MCF 10A (cell line): ENCODE measurements around the gene SAMD4A. TPM values are rescaled to one million over a fixed set of nuclear protein-coding genes. Genes with fewer than 3 reads are reported as not detected.
"Not testable (repeated sequence)": the region's sequence is repeated elsewhere in the genome, so short reads cannot be mapped to it uniquely, and the experiment has no call there.

Experiments used
- BruUV-seq: library from RNA; stranded (reverse); fragments of 400-500 nt; replicated peaks from 2 replicates; lab custom pipeline; 2021; lab: Mats Ljungman, UMichigan
- CTCF ChIA-PET: fragments of 300-600 bp; sonication (Branson Sonifier 250); formaldehyde crosslinking; extraction: SDS; loops from one replicate; lab custom pipeline; 2021; ENCODE audit warnings: antibody characterized with exemption, inconsistent platforms; lab: Yijun Ruan, JAX
- POLR2A ChIA-PET: fragments of 300-600, 350-650 bp; sonication (Branson Sonifier 250); formaldehyde crosslinking; extraction: SDS; loops from one replicate; lab custom pipeline; 2020; ENCODE audit warnings: antibody characterized with exemption, inconsistent platforms; lab: Yijun Ruan, JAX
- DNase-seq: peaks from one replicate; pipeline ENCODE4 v3.0.0-alpha.2; 2018; ENCODE audit not compliant: unreplicated experiment
- H3K27ac Mint-ChIP-seq: one replicate; pipeline ENCODE4 v1.8.0; 2022; ENCODE audit warnings: mild to moderate bottlenecking, low read depth, mixed read lengths; ENCODE audit not compliant: unreplicated experiment
- H3K27me3 Mint-ChIP-seq: one replicate; pipeline ENCODE4 v1.8.0; 2022; ENCODE audit warnings: mixed read lengths; ENCODE audit not compliant: insufficient read depth, unreplicated experiment
- H3K36me3 Mint-ChIP-seq: one replicate; pipeline ENCODE4 v1.8.0; 2022; ENCODE audit warnings: mild to moderate bottlenecking, moderate library complexity, mixed read lengths; ENCODE audit not compliant: insufficient read depth, unreplicated experiment
- H3K4me1 Mint-ChIP-seq: one replicate; pipeline ENCODE4 v1.8.0; 2022; ENCODE audit warnings: mixed read lengths; ENCODE audit not compliant: insufficient read depth, unreplicated experiment
- H3K4me3 Mint-ChIP-seq: one replicate; pipeline ENCODE4 v1.8.0; 2022; ENCODE audit warnings: mild to moderate bottlenecking, moderate library complexity, mixed read lengths; ENCODE audit not compliant: unreplicated experiment
- H3K9me3 Mint-ChIP-seq: one replicate; pipeline ENCODE4 v1.8.0; 2022; ENCODE audit warnings: mixed read lengths; ENCODE audit not compliant: unreplicated experiment
- CTCF ChIP-seq: fragments of 200-600 bp; IDR thresholded peaks from one replicate; pipeline ENCODE4 v1.8.0; 2022; ENCODE audit warnings: antibody characterized with exemption, mild to moderate bottlenecking; ENCODE audit not compliant: unreplicated experiment
- intact Hi-C: fragments of 100-400 bp; cut with micrococcal nuclease; formaldehyde crosslinking; loops from 2 replicates; pipeline ENCODE4 v1.14.1; 2022
- total RNA-seq: library from RNA; stranded (reverse); gene quantifications from 2 replicates; pipeline ENCODE4 v1.2.3, GENCODE V29; 2022

Gene SAMD4A
- total RNA-seq, 1 experiment from 2014 or later, result 63.5 TPM

DNA sequence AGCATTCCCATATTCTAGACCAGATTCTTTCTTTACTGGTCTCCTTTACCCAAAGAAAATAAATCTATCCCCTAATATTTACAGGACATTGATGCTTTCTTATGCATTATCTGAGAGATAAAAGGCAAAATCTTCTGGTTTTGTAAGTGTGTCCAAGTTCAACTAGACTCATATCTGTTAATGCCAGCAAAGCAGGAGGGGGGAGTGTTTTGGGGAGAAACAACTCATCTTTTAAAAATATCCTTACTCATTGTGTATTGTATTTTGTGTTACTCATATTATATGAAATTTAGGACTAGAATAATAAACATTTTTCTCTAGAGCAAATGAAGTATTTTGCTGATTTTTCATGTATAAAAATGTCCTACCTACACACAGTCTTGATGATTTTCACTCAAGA lies 54.8 kb downstream of the SAMD4A start:
- CTCF ChIA-PET, result interaction anchor here (0.9 to 1.0 kb wide), 2 partner anchors 10 to 70 kb away, joined by 3 to 4 read pairs; no protein-coding TSS in a partner anchor
- peaks cover 18% of the 10 kb centered on the region for H3K4me1 Mint-ChIP-seq

DNA sequence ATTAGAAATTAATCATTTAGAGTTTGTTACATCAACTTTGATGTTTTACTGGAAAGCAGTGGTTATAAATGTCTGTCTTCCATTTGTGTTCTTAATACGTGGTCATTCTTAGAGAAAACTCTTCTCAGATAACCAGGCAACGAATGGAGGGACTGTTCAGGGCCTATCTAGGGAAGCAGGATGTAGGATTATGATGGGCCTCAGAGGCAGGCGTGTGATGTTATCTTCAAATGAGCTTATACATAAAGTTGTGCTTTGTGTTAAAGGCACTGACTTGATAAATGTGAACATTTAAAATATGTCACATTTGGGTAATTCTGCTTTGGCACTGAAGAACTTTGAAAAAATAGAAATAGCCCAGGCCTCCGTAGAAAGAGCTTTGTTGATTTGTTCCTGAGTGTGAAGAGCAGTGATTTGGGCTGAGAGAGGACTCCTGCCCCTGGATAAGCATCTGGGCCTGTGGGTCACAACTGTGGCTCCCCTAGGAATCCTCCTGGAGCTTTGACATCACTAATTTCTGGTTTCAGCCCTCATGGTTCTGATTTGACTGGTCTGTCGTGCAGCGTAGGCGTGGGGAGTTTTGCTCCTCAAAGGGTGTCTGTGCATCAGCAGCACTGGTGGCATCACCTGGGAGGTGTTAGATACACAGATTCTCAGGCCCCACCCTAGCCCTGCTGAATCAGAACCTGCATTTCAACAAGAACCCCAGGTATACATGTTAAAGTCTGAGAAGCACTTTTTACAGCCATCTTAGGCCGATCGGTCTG lies 55.4 kb downstream of the SAMD4A start:
- Mint-ChIP-seq H3K36me3 (no peaks in the 10 kb centered on the region), H3K27me3 (no peaks in the 10 kb centered on the region), H3K4me1 (peaks cover 15% of the 10 kb centered on the region), H3K9me3 (no peaks in the 10 kb centered on the region), H3K4me3 (no peak overlapping the region), H3K27ac (peak overlapping the region; percentile 27)
- BruUV-seq, result no TSS peak
- intact Hi-C loops, result no loop called here
- DNase-seq, result no peak
- CTCF ChIA-PET, result interaction anchor here (0.7 to 1.0 kb wide), 3 partner anchors 9 to 150 kb away, joined by 3 to 4 read pairs (median 3); no protein-coding TSS in a partner anchor
- no peak for TF ChIP-seq CTCF
- POLR2A ChIA-PET, result interaction anchor here (1.0 kb wide), 1 partner anchor 16 kb away, joined by 3 read pairs; no protein-coding TSS in a partner anchor

More for the DNA sequence above, 54.8 kb downstream of the SAMD4A start:
- Mint-ChIP-seq H3K27ac (peak overlapping the region; percentile 27), H3K36me3 (no peaks in the 10 kb centered on the region), H3K27me3 (no peaks in the 10 kb centered on the region), H3K4me3 (no peak overlapping the region), H3K9me3 (no peaks in the 10 kb centered on the region)
- no peak for DNase-seq
- intact Hi-C loops, result no loop called here
- no TSS peak for BruUV-seq
- POLR2A ChIA-PET, result no interaction called here
- no peak for TF ChIP-seq CTCF

DNA sequence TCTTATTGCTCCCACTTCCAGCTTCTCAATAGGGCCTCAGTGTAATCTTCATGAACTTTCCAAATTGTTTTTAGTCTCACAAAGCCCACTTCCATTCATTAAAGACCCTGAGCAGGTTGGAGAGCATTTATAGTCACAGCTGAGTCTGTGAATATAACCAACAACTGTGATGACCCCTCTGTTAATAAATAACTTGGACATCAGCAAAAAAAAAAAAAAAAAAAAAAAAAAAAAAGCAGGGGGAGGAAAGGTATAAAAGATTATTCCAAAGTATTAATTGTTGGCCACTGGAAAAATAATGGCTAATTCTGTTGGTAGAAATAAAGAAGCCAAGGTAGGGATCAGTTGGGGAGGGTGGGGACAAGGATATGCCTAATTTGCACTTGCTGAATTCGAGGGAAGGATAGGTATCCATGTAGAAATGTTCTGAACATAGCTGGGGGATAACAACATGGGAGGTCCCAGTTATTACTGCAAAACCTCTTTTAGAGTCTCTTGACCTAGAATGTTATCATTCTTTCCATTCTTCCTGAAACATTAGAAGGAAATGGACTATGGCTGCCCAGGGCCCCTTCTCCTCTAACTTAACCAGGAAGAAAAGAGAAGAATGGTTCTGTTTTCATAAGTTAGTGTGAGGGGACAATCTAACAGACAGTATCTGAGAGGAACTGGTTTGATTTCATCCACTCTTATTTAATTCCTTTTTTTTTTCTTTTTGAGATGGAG lies 56.5 kb downstream of the SAMD4A start:
- TF ChIP-seq CTCF, result no peak
- Mint-ChIP-seq H3K4me3 (no peak overlapping the region), H3K27me3 (no peaks in the 10 kb centered on the region), H3K27ac (peak overlapping the region; percentile 27), H3K4me1 (peaks cover 11% of the 10 kb centered on the region), H3K36me3 (peaks cover 7% of the 10 kb centered on the region), H3K9me3 (no peaks in the 10 kb centered on the region)
- DNase-seq, result no peak
- intact Hi-C loops, result no loop called here
- BruUV-seq, result no TSS peak
- ChIA-PET CTCF (no interaction called here), POLR2A (interaction anchor here (1.0 kb wide), 1 partner anchor 17 kb away, joined by 3 read pairs; no protein-coding TSS in a partner anchor)

GRCh38 chr14:54624005-54624358 lies 57.1 kb downstream of the SAMD4A start:
- peaks cover 11% of the 10 kb centered on the region for H3K4me1 Mint-ChIP-seq
- H3K36me3 Mint-ChIP-seq, H3K4me3 Mint-ChIP-seq, H3K9me3 Mint-ChIP-seq, intact Hi-C loops, POLR2A ChIA-PET, DNase-seq, CTCF ChIA-PET, BruUV-seq, H3K27me3 Mint-ChIP-seq: not testable (repeated sequence)
- peak overlapping the region; percentile 17 for H3K27ac Mint-ChIP-seq
